Measurements from ENCODE around the gene GLIPR2. TPM values are rescaled to one million over a fixed set of nuclear protein-coding genes. Genes with fewer than 3 reads are reported as not detected.

GLIPR2 gene
- total and polyA plus RNA-seq, 4 donors = 30.6 to 56.1 (median 41.6) TPM

DNA sequence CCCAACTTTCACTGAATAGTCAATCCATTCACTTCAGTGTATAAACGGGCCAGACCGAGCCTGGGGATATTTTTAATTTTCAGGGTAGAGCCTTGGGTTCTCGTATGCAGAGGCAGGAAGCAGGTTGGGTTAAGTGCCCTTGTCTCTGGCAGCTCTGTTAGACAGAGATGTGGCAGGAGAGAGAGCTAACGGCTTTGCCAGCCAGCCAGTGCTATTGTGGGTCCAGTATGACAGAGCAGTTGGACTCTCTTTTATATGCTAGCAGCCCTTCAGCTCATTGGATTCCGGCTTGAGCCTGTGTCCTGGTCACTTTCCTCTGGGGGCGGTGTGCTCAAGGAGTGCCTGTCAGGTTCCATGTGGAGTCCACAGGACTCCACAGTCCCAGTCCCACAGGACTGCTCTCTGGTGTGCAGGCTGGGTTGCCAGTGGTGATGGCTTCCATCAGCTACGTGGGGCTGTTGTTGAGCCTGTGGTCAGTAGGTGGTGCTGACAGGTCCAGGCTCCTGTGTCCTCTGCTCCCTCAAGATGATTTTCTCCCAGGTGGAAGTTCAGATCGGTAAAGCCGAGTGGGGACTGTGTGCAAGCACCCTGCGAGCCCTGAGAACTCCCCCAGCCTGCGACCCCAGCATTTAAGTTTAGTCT lies 68.5 kb downstream of the GLIPR2 start:
- no peak for DNase-seq (ENCODE audit: low read depth in 4 of 6, low spot score in 6 of 6)
- H3K27me3 ChIP-seq (ENCODE audit: control insufficient read depth, insufficient read depth, low read length) = no peaks in the 10 kb centered on the region
- peaks cover 11% of the 10 kb centered on the region for H3K4me1 ChIP-seq (ENCODE audit: control insufficient read depth, insufficient read depth, low read length)
- 88% methylated on average over 8 of the region's 11 CpGs for WGBS (ENCODE audit: insufficient coverage)
- no peaks in the 10 kb centered on the region for H3K9me3 ChIP-seq (ENCODE audit: control insufficient read depth, insufficient read depth, low read length)
- no peak overlapping the region for H3K27ac ChIP-seq (ENCODE audit: low read depth, low read length)
- H3K36me3 ChIP-seq (ENCODE audit: control insufficient read depth, insufficient read depth, low read length) = peaks cover 59% of the 10 kb centered on the region
- H3K4me3 ChIP-seq (ENCODE audit: low read depth, low read length) = no peak overlapping the region

DNA sequence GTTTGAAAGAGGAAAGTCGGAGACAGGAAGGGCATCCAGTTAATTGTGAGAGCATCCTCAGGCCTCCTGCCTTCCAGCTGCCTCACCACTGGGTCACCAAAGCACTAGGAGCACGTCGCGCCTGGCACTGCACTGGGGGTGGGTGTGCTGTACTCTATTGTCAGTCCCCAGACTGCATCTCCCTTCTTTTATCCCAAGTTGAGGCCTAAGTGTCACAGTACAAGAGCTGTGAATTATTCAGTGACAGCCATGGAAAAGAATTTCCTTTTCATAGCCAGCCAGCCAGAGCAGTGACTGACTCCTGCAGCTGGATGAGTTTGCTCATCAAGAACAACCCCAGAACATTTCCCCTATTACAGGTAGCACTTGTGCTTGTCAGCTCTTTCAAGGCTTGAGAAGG lies 70.5 kb downstream of the GLIPR2 start:
- Histone ChIP-seq H3K36me3 (ENCODE audit: control insufficient read depth, insufficient read depth, low read length) (peaks cover 69% of the 10 kb centered on the region), H3K27ac (ENCODE audit: low read depth, low read length) (no peak overlapping the region), H3K9me3 (ENCODE audit: control insufficient read depth, insufficient read depth, low read length) (no peaks in the 10 kb centered on the region), H3K4me1 (ENCODE audit: control insufficient read depth, insufficient read depth, low read length) (peaks cover 26% of the 10 kb centered on the region), H3K4me3 (ENCODE audit: low read depth, low read length) (no peak overlapping the region), H3K27me3 (ENCODE audit: control insufficient read depth, insufficient read depth, low read length) (no peaks in the 10 kb centered on the region)
- 40% methylated on average over 1 of the region's 4 CpGs for WGBS (ENCODE audit: insufficient coverage)
- peak in 1 of 6 donors; percentile 31 for DNase-seq (ENCODE audit: low read depth in 4 of 6, low spot score in 6 of 6)

DNA sequence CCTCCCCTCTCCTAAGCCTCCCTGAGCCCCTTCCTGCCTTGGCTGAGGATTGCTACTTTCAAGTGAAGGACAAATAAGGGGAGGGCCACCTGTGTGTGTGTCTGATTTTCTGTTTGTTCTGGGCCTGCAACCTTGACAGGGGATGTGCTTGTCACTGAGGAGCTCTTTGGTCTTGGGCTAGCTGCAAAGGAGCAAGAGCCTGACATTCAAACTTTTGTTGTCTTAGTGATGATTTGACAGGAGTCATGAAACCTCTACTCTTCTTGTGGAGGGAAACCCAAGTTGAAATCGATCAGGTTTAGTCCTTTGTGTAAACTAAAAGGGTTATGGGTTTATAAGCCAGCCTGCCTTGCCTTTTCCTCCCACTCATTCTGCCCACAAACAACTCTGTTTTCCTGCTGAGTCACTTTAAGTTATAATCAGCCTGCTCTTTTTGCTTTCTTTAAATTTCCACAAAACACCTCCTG lies 71.0 kb downstream of the GLIPR2 start:
- no CpG with 5 or more reads among the region's 1 CpG for WGBS (ENCODE audit: insufficient coverage)
- DNase-seq (ENCODE audit: low read depth in 4 of 6, low spot score in 6 of 6) = no peak
- H3K9me3 ChIP-seq (ENCODE audit: control insufficient read depth, insufficient read depth, low read length) = no peaks in the 10 kb centered on the region
- H3K4me3 ChIP-seq (ENCODE audit: low read depth, low read length) = no peak overlapping the region
- H3K27ac ChIP-seq (ENCODE audit: low read depth, low read length) = no peak overlapping the region
- no peaks in the 10 kb centered on the region for H3K27me3 ChIP-seq (ENCODE audit: control insufficient read depth, insufficient read depth, low read length)
- peaks cover 69% of the 10 kb centered on the region for H3K36me3 ChIP-seq (ENCODE audit: control insufficient read depth, insufficient read depth, low read length)
- H3K4me1 ChIP-seq (ENCODE audit: control insufficient read depth, insufficient read depth, low read length) = peaks cover 26% of the 10 kb centered on the region

DNA sequence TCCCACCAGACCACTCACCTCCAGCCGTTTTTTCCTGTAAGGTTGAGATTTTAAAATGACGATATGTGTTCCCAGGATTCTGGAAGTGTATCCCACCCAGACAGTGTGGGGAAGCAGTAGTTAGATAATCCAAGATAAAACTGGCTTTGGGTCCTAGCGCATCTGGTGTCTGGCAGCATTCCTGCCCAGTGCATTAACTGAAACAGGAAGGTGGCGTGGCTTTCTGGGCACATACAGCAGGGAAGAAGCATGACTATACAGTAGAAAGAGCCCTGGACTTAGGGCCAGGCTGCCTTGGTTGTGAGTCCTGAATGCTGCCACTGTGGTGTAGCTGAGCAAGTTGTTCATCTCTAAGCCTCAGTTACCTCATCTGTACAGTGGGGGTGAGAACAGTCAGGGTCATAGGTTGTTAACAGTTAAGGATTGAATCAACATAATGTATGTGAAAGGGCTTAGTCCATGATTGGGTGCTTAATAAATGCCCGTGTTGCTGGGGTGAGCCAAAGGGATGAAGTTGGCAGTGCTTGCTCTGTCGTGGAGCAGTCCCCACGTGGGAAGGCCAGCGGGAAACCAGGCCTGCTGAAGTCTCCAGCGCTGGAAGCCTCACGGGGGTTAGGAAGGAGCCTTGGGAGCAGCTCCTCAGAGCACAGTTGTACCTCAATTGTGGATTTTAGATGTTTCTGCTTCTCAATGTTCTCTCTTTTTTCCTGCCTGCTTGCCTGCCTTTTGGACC lies 72.2 kb downstream of the GLIPR2 start:
- no peak overlapping the region for H3K27ac ChIP-seq (ENCODE audit: low read depth, low read length)
- no peaks in the 10 kb centered on the region for H3K27me3 ChIP-seq (ENCODE audit: control insufficient read depth, insufficient read depth, low read length)
- H3K4me3 ChIP-seq (ENCODE audit: low read depth, low read length) = no peak overlapping the region
- 89% methylated on average over 9 of the region's 10 CpGs for WGBS (ENCODE audit: insufficient coverage)
- no peaks in the 10 kb centered on the region for H3K9me3 ChIP-seq (ENCODE audit: control insufficient read depth, insufficient read depth, low read length)
- no peak for DNase-seq (ENCODE audit: low read depth in 4 of 6, low spot score in 6 of 6)
- peaks cover 70% of the 10 kb centered on the region for H3K36me3 ChIP-seq (ENCODE audit: control insufficient read depth, insufficient read depth, low read length)
- H3K4me1 ChIP-seq (ENCODE audit: control insufficient read depth, insufficient read depth, low read length) = peaks cover 26% of the 10 kb centered on the region

DNA sequence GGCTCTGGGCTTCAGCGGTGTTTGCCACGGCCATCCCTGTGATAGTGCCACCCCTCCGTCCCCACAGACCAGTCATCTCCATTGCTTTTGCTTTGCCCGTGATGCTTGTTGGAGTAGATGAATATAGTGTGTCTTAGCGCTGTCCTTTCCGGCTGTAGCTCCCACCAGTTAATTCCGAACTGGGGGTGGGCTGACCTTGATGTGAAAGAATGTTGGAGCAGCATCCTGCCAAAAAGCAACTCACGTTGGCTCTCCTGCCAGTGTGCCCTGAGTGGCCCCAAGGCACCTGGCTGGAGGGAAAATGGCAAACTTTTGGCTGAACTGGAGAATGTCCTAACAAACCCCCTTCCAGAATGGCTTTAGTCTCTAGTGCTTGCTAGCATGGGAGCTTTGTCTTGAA lies 74.2 kb downstream of the GLIPR2 start:
- WGBS (ENCODE audit: insufficient coverage) = 30% methylated on average over 2 of the region's 8 CpGs
- peaks cover 28% of the 10 kb centered on the region for H3K4me1 ChIP-seq (ENCODE audit: control insufficient read depth, insufficient read depth, low read length)
- DNase-seq (ENCODE audit: low read depth in 4 of 6, low spot score in 6 of 6) = peak in 1 of 6 donors; percentile 7
- H3K27ac ChIP-seq (ENCODE audit: low read depth, low read length) = no peak overlapping the region
- H3K36me3 ChIP-seq (ENCODE audit: control insufficient read depth, insufficient read depth, low read length) = peaks cover 60% of the 10 kb centered on the region
- no peaks in the 10 kb centered on the region for H3K9me3 ChIP-seq (ENCODE audit: control insufficient read depth, insufficient read depth, low read length)
- no peak overlapping the region for H3K4me3 ChIP-seq (ENCODE audit: low read depth, low read length)
- no peaks in the 10 kb centered on the region for H3K27me3 ChIP-seq (ENCODE audit: control insufficient read depth, insufficient read depth, low read length)

DNA sequence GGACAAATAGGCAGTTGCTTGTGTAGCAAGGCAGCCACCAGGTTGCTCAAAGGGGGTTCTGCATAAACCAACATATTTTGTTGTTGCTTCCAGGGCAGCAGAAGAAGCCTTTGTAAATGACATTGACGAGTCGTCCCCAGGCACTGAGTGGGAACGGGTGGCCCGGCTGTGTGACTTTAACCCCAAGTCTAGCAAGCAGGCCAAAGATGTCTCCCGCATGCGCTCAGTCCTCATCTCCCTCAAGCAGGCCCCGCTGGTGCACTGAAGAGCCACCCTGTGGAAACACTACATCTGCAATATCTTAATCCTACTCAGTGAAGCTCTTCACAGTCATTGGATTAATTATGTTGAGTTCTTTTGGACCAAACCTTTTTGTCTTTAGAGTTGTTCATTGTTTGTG lies 75.0 kb downstream of the GLIPR2 start:
- Histone ChIP-seq H3K4me3 (ENCODE audit: low read depth, low read length) (no peak overlapping the region), H3K27ac (ENCODE audit: low read depth, low read length) (no peak overlapping the region), H3K27me3 (ENCODE audit: control insufficient read depth, insufficient read depth, low read length) (no peaks in the 10 kb centered on the region), H3K4me1 (ENCODE audit: control insufficient read depth, insufficient read depth, low read length) (peaks cover 26% of the 10 kb centered on the region), H3K9me3 (ENCODE audit: control insufficient read depth, insufficient read depth, low read length) (no peaks in the 10 kb centered on the region), H3K36me3 (ENCODE audit: control insufficient read depth, insufficient read depth, low read length) (peaks cover 57% of the 10 kb centered on the region)
- WGBS (ENCODE audit: insufficient coverage) = 80% methylated on average over 4 of the region's 7 CpGs
- DNase-seq (ENCODE audit: low read depth in 4 of 6, low spot score in 6 of 6) = no peak

DNA sequence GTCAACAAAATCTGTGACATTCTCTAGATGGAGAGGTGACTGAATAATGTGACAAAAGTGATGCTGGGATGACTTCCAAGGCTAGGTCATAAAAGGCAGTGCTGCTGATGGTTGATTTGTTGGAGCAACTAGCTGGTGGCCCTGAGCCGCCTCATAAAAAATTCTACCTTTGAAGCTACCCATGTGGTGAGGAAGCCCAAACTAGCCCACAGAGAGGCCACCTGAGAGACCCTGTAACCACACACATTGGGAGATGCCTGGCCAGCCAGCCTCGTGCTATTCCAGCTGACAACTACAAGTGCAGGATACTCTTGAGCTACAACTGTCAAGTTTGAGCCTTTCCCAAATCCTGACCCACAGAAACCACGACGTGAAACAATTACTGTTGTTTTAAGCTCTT lies 76.9 kb downstream of the GLIPR2 start:
- Histone ChIP-seq H3K36me3 (ENCODE audit: control insufficient read depth, insufficient read depth, low read length) (peaks cover 58% of the 10 kb centered on the region), H3K4me1 (ENCODE audit: control insufficient read depth, insufficient read depth, low read length) (peaks cover 17% of the 10 kb centered on the region), H3K27ac (ENCODE audit: low read depth, low read length) (no peak overlapping the region), H3K9me3 (ENCODE audit: control insufficient read depth, insufficient read depth, low read length) (no peaks in the 10 kb centered on the region), H3K4me3 (ENCODE audit: low read depth, low read length) (no peak overlapping the region), H3K27me3 (ENCODE audit: control insufficient read depth, insufficient read depth, low read length) (no peaks in the 10 kb centered on the region)
- WGBS (ENCODE audit: insufficient coverage) = 70% methylated on average over 1 of the region's 4 CpGs
- DNase-seq (ENCODE audit: low read depth in 4 of 6, low spot score in 6 of 6) = no peak

Other genes starting within 250 kb of the GLIPR2 start
- gene HRCT1, start 230.5 kb upstream of the GLIPR2 start, total RNA-seq = 1 to 10 TPM in 1 of 2 donors, not detected in 1; 1.6 TPM
- 1 to 10 TPM in 1 of 2 donors, under 1 TPM in 1; 0.81 to 1.2 TPM for gene HRCT1, start 230.5 kb upstream of the GLIPR2 start, polyA plus RNA-seq (ENCODE audit: insufficient read length in 2 of 2)
- under 1 TPM; 0.69 to 0.77 TPM for gene SPAAR, start 227.2 kb upstream of the GLIPR2 start, total RNA-seq
- gene SPAAR, start 227.2 kb upstream of the GLIPR2 start, polyA plus RNA-seq (ENCODE audit: insufficient read length in 2 of 2) = 1 to 10 TPM; 1.6 to 1.8 TPM
- gene OR2S2, start 178.6 kb upstream of the GLIPR2 start, total RNA-seq = not detected
- gene OR2S2, start 178.6 kb upstream of the GLIPR2 start, polyA plus RNA-seq (ENCODE audit: insufficient read length in 2 of 2) = not detected
- gene RECK, start 99.8 kb upstream of the GLIPR2 start, total RNA-seq = 10 to 100 TPM; 19.2 to 19.4 TPM
- 10 to 100 TPM; 10.9 to 15.4 TPM for gene RECK, start 99.8 kb upstream of the GLIPR2 start, polyA plus RNA-seq (ENCODE audit: insufficient read length in 2 of 2)
- under 1 TPM; 0.40 to 0.50 TPM for gene CCIN, start 32.7 kb downstream of the GLIPR2 start, total RNA-seq
- under 1 TPM; 0.35 to 0.41 TPM for gene CCIN, start 32.7 kb downstream of the GLIPR2 start, polyA plus RNA-seq (ENCODE audit: insufficient read length in 2 of 2)
- 100 to 1,000 TPM; 136 to 231 TPM for gene CLTA, start 54.2 kb downstream of the GLIPR2 start, total RNA-seq
- gene CLTA, start 54.2 kb downstream of the GLIPR2 start, polyA plus RNA-seq (ENCODE audit: insufficient read length in 2 of 2) = 100 to 1,000 TPM; 242 to 251 TPM
- 10 to 100 TPM; 25.2 to 30.7 TPM for gene GNE, start 121.7 kb downstream of the GLIPR2 start, total RNA-seq
- gene GNE, start 121.7 kb downstream of the GLIPR2 start, polyA plus RNA-seq (ENCODE audit: insufficient read length in 2 of 2) = 10 to 100 TPM; 22.4 to 25.9 TPM

All from spinal cord (tissue), 10 donors.